ENCODE measurements around the gene ELOVL6.

The ELOVL6 gene

DNA sequence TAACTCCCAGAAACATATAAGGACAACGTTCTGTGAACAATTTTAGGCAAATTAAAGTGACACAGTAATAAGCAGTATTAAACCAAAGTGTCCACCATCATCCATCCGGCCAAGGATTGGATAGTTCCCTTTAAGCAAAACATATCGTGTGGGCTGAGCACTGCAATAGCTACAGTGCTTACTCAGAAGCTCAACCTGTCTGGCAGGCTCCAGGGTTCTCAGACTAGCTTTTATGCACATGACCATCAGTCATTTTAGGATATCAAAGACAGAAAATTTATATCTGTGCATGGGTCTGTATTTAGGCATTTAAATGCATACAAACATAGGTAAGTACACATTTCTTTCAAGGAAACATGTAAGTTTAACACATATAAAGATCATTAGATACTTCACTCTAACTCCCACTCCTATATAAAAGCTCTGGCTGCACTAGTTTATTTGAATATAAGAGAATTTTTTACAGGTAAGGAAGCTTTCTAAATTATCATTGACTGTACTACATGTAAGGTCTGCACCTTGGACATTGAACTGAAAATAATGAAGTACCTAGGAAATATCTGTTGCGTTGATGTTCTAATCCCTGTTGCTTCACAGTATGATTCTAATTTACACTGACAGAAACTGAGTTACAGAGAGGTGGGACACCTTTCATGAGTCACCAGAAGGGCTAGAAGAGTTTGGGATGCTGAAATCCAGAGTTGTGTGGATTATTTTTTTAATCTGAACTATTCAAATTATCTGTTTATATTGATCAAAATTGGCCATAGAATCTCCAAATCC, 67.6 kb downstream of the ELOVL6 start:
- TF ChIP-seq, protein P1, sequence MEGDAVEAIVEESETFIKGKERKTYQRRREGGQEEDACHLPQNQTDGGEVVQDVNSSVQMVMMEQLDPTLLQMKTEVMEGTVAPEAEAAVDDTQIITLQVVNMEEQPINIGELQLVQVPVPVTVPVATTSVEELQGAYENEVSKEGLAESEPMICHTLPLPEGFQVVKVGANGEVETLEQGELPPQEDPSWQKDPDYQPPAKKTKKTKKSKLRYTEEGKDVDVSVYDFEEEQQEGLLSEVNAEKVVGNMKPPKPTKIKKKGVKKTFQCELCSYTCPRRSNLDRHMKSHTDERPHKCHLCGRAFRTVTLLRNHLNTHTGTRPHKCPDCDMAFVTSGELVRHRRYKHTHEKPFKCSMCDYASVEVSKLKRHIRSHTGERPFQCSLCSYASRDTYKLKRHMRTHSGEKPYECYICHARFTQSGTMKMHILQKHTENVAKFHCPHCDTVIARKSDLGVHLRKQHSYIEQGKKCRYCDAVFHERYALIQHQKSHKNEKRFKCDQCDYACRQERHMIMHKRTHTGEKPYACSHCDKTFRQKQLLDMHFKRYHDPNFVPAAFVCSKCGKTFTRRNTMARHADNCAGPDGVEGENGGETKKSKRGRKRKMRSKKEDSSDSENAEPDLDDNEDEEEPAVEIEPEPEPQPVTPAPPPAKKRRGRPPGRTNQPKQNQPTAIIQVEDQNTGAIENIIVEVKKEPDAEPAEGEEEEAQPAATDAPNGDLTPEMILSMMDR (conservative IDR thresholded peaks at IDR 0.05), result no peak
- peak overlapping the region; percentile 15; the same call in 1 of the 2 replicates for H3K27ac ChIP-seq

DNA sequence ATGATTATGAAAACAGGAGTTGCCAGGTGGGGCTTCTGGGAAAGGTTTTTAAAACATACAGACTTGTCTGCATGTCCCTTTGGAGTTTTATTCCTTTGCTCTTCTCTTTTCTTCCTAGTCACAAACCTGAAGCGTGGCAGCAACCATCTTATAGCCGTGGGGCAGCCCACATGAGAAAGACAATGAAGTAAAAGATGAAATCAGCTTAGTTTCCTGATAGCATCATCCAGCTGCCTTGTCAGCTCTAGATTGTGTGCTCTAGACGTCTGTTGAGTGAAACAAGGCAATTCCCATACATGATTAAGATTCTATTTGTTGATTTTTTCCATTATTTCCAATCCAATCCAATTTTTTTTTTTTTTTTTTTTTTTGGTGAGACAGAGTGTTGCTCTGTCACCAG, 68.9 kb downstream of the ELOVL6 start:
- TF ChIP-seq, protein P1 (conservative IDR thresholded peaks at IDR 0.05), result no peak
- H3K27ac ChIP-seq, result no peak overlapping the region

GRCh38 chr4:110128472-110128919, 69.9 kb downstream of the ELOVL6 start:
- TF ChIP-seq, protein P1 (conservative IDR thresholded peaks at IDR 0.05), result no peak

DNA sequence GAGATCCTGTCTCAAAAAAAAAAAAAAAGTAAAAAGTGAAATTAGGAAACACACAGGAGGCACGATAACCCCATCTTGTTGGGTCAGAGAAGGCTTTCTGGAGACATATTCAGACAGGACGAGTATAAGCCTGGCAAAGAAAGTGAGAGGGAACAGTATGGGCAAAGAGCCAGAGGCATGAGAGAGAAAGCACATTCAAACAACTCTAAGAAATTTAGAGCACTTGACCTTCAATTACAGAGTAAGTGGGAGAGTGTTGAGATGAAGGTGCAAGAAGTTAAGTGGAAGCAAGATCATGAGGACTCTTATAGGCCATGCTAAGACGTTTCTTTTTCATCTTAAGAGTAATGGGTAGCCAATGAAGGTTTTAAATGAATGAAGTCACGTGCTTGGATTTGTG, 70.4 kb downstream of the ELOVL6 start:
- no peak overlapping the region for H3K27ac ChIP-seq
- TF ChIP-seq, protein P1 (conservative IDR thresholded peaks at IDR 0.05), result no peak

More at GRCh38 chr4:110128472-110128919, 69.9 kb downstream of the ELOVL6 start:
- H3K27ac ChIP-seq, result no peak overlapping the region

GRCh38 chr4:110124711-110125110, 73.7 kb downstream of the ELOVL6 start:
- H3K27ac ChIP-seq, result peak overlapping the region; percentile 52
- TF ChIP-seq, protein P1 (conservative IDR thresholded peaks at IDR 0.05), result no peak

GRCh38 chr4:110122201-110122600, 76.2 kb downstream of the ELOVL6 start:
- H3K27ac ChIP-seq, result 0 out of 2 replicates have a peak overlapping the region, but pooled peaks have one; percentile 88
- TF ChIP-seq, protein P1 (conservative IDR thresholded peaks at IDR 0.05), result no peak

GRCh38 chr4:110120506-110120905, 77.9 kb downstream of the ELOVL6 start:
- peak overlapping the region; percentile 88 for H3K27ac ChIP-seq
- TF ChIP-seq, protein P1 (conservative IDR thresholded peaks at IDR 0.05), result no peak

All from VCaP (cell line).